ENCODE data around the gene HMGB2.

HMGB2 gene

DNA sequence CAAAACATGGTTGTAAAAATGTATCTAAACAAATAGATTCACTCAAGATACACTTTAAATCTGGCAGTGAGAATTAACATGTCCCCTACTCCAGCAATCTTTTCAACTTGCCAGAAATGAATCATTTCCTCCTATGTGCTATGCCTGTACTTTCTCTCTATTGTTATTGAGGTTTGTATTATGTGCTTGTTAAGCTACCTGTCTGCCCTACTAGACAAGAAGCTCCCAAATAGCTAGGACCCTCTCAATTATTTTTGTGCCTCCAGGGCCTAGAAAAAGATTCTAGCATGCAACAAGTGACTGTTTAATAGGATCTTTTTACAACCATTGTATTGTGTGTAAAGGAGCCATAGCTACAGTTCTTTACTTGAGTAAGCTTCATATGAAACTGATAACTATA, 33.1 kb upstream of the HMGB2 start:
- Histone ChIP-seq H3K27me3 (ENCODE audit: control insufficient read depth, insufficient read depth, low read length) (no peaks in the 10 kb centered on the region), H3K27ac (ENCODE audit: low read depth, low read length) (no peak overlapping the region), H3K36me3 (ENCODE audit: control insufficient read depth, insufficient read depth, low read length) (no peaks in the 10 kb centered on the region), H3K9me3 (ENCODE audit: control insufficient read depth, insufficient read depth, low read depth, low read length) (no peaks in the 10 kb centered on the region), H3K9ac (ENCODE audit: low read length) (no peak overlapping the region), H3K4me1 (ENCODE audit: control insufficient read depth, insufficient read depth, low read length) (no peaks in the 10 kb centered on the region), H3K4me3 (ENCODE audit: low read depth, low read length) (no peak overlapping the region)

DNA sequence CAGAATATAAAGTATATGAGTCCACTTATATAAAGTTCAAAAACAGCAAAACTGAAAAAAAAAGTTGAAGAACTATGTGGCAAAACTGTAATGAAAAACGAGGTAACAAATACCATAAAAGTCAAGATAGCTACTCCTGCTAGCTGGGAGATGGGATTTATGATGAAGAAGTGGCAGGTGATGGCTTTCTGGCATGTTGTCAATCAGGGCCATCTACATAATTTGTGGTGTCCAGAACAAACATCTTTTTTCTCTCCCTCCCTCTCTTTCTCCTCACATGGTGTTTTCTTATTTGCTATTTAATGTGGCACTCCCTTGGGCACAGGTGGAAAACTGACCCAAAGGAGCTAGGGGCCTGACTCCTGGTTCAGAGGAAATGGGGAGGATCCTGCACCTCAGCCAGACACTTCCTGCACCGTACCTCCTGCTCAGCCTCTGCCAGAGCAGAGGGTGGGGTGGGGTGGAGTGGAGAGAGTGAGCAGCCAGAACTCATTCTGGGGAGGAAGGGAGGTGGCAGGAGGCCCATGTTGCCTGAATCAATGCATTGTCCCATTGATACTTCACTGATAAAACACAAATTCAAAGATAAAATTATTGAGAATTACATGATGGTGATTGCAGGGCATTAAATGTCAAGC, 31.3 kb upstream of the HMGB2 start:
- H3K27ac ChIP-seq (ENCODE audit: low read depth, low read length): no peak overlapping the region
- no peaks in the 10 kb centered on the region for H3K36me3 ChIP-seq (ENCODE audit: control insufficient read depth, insufficient read depth, low read length)
- no peak overlapping the region for H3K9ac ChIP-seq (ENCODE audit: low read length)
- H3K4me3 ChIP-seq (ENCODE audit: low read depth, low read length): no peak overlapping the region
- no peaks in the 10 kb centered on the region for H3K27me3 ChIP-seq (ENCODE audit: control insufficient read depth, insufficient read depth, low read length)
- H3K4me1 ChIP-seq (ENCODE audit: control insufficient read depth, insufficient read depth, low read length): no peaks in the 10 kb centered on the region
- H3K9me3 ChIP-seq (ENCODE audit: control insufficient read depth, insufficient read depth, low read depth, low read length): no peaks in the 10 kb centered on the region

DNA sequence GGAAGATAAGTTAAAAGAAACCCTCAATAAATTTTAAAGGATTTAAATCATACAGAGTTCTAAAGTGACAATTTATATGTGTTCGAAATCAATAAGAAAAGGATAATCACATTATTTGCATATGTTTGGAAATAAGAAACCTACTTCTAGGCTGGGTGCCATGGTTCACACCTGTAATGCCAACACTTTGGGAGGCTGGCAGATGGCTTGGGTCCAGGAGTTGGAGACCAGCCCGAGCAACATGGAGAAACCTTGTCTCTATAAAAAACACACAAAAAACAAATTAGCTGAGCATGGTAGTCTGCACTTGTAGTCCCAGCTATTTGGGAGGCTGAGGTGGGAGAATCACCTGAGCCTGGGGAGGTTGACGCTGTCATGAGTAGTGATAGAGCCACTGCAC, 28.5 kb upstream of the HMGB2 start:
- Histone ChIP-seq H3K27me3 (ENCODE audit: control insufficient read depth, insufficient read depth, low read length) (no peaks in the 10 kb centered on the region), H3K36me3 (ENCODE audit: control insufficient read depth, insufficient read depth, low read length) (no peaks in the 10 kb centered on the region), H3K9me3 (ENCODE audit: control insufficient read depth, insufficient read depth, low read depth, low read length) (no peaks in the 10 kb centered on the region; the same call in 1 of the 2 replicates), H3K4me1 (ENCODE audit: control insufficient read depth, insufficient read depth, low read length) (no peaks in the 10 kb centered on the region), H3K9ac (ENCODE audit: low read length) (no peak overlapping the region), H3K27ac (ENCODE audit: low read depth, low read length) (no peak overlapping the region), H3K4me3 (ENCODE audit: low read depth, low read length) (no peak overlapping the region)

- Histone ChIP-seq H3K4me3 (ENCODE audit: low read depth, low read length) (no peak overlapping the region), H3K9ac (ENCODE audit: low read length) (no peak overlapping the region), H3K27me3 (ENCODE audit: control insufficient read depth, insufficient read depth, low read length) (no peaks in the 10 kb centered on the region), H3K27ac (ENCODE audit: low read depth, low read length) (no peak overlapping the region), H3K36me3 (ENCODE audit: control insufficient read depth, insufficient read depth, low read length) (no peaks in the 10 kb centered on the region), H3K9me3 (ENCODE audit: control insufficient read depth, insufficient read depth, low read depth, low read length) (no peaks in the 10 kb centered on the region; the same call in 1 of the 2 replicates), H3K4me1 (ENCODE audit: control insufficient read depth, insufficient read depth, low read length) (no peaks in the 10 kb centered on the region)
These were observed 26.5 kb upstream of the HMGB2 start for GRCh38 chr4:173360587-173361221.

GRCh38 chr4:173357939-173358338, 23.8 kb upstream of the HMGB2 start:
- no peak overlapping the region for H3K9ac ChIP-seq (ENCODE audit: low read length)
- H3K36me3 ChIP-seq (ENCODE audit: control insufficient read depth, insufficient read depth, low read length): no peaks in the 10 kb centered on the region
- H3K4me1 ChIP-seq (ENCODE audit: control insufficient read depth, insufficient read depth, low read length): no peaks in the 10 kb centered on the region
- no peak overlapping the region for H3K4me3 ChIP-seq (ENCODE audit: low read depth, low read length)
- H3K27ac ChIP-seq (ENCODE audit: low read depth, low read length): no peak overlapping the region
- H3K27me3 ChIP-seq (ENCODE audit: control insufficient read depth, insufficient read depth, low read length): no peaks in the 10 kb centered on the region
- no peaks in the 10 kb centered on the region; the same call in 1 of the 2 replicates for H3K9me3 ChIP-seq (ENCODE audit: control insufficient read depth, insufficient read depth, low read depth, low read length)

- Histone ChIP-seq H3K9ac (ENCODE audit: low read length) (no peak overlapping the region), H3K4me3 (ENCODE audit: low read depth, low read length) (no peak overlapping the region)
These were observed 13.3 kb upstream of the HMGB2 start for GRCh38 chr4:173347467-173347866.

DNA sequence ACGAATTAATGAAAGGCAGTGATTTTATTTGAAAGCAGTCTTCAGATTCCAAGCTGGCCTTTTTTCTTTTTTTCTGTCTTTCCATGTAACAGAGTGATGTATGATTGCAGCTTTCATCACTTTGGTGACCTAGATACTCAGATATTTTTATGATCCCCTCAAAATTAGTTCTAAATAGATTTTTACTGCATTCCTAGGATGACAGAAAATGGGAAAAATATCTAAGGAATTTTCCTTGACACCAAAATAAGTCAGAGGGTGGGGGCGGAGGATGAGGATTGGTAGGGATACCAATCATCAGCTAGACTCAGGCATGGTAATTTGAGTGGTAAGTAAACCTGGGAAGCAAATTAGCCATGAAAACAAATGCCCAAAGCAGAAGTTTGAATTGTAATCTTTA, 11.9 kb upstream of the HMGB2 start:
- Histone ChIP-seq H3K9ac (ENCODE audit: low read length) (no peak overlapping the region), H3K27me3 (ENCODE audit: control insufficient read depth, insufficient read depth, low read length) (no peaks in the 10 kb centered on the region), H3K36me3 (ENCODE audit: control insufficient read depth, insufficient read depth, low read length) (no peaks in the 10 kb centered on the region)

More at GRCh38 chr4:173347467-173347866, 13.3 kb upstream of the HMGB2 start:
- Histone ChIP-seq H3K27me3 (ENCODE audit: control insufficient read depth, insufficient read depth, low read length) (no peaks in the 10 kb centered on the region), H3K9me3 (ENCODE audit: control insufficient read depth, insufficient read depth, low read depth, low read length) (no peaks in the 10 kb centered on the region; the same call in 1 of the 2 replicates), H3K36me3 (ENCODE audit: control insufficient read depth, insufficient read depth, low read length) (no peaks in the 10 kb centered on the region), H3K27ac (ENCODE audit: low read depth, low read length) (no peak overlapping the region), H3K4me1 (ENCODE audit: control insufficient read depth, insufficient read depth, low read length) (peaks cover 13% of the 10 kb centered on the region)

GRCh38 chr4:173345648-173346047, 11.5 kb upstream of the HMGB2 start:
- H3K9me3 ChIP-seq (ENCODE audit: control insufficient read depth, insufficient read depth, low read depth, low read length): no peaks in the 10 kb centered on the region; the same call in 1 of the 2 replicates

More for the DNA sequence above, 11.9 kb upstream of the HMGB2 start:
- peaks cover 14% of the 10 kb centered on the region for H3K4me1 ChIP-seq (ENCODE audit: control insufficient read depth, insufficient read depth, low read length)
- H3K27ac ChIP-seq (ENCODE audit: low read depth, low read length): no peak overlapping the region
- no peaks in the 10 kb centered on the region; the same call in 1 of the 2 replicates for H3K9me3 ChIP-seq (ENCODE audit: control insufficient read depth, insufficient read depth, low read depth, low read length)
- no peak overlapping the region for H3K4me3 ChIP-seq (ENCODE audit: low read depth, low read length)

GRCh38 chr4:173343832-173344397, 9.8 kb upstream of the HMGB2 start:
- Histone ChIP-seq H3K27me3 (ENCODE audit: control insufficient read depth, insufficient read depth, low read length) (no peaks in the 10 kb centered on the region), H3K9me3 (ENCODE audit: control insufficient read depth, insufficient read depth, low read depth, low read length) (no peaks in the 10 kb centered on the region; the same call in 1 of the 2 replicates), H3K36me3 (ENCODE audit: control insufficient read depth, insufficient read depth, low read length) (no peaks in the 10 kb centered on the region), H3K27ac (ENCODE audit: low read depth, low read length) (no peak overlapping the region), H3K4me1 (ENCODE audit: control insufficient read depth, insufficient read depth, low read length) (peaks cover 19% of the 10 kb centered on the region), H3K9ac (ENCODE audit: low read length) (no peak overlapping the region), H3K4me3 (ENCODE audit: low read depth, low read length) (no peak overlapping the region)

More at GRCh38 chr4:173345648-173346047, 11.5 kb upstream of the HMGB2 start:
- Histone ChIP-seq H3K4me3 (ENCODE audit: low read depth, low read length) (no peak overlapping the region), H3K4me1 (ENCODE audit: control insufficient read depth, insufficient read depth, low read length) (peaks cover 18% of the 10 kb centered on the region), H3K27ac (ENCODE audit: low read depth, low read length) (no peak overlapping the region), H3K27me3 (ENCODE audit: control insufficient read depth, insufficient read depth, low read length) (no peaks in the 10 kb centered on the region), H3K36me3 (ENCODE audit: control insufficient read depth, insufficient read depth, low read length) (no peaks in the 10 kb centered on the region), H3K9ac (ENCODE audit: low read length) (no peak overlapping the region)

DNA sequence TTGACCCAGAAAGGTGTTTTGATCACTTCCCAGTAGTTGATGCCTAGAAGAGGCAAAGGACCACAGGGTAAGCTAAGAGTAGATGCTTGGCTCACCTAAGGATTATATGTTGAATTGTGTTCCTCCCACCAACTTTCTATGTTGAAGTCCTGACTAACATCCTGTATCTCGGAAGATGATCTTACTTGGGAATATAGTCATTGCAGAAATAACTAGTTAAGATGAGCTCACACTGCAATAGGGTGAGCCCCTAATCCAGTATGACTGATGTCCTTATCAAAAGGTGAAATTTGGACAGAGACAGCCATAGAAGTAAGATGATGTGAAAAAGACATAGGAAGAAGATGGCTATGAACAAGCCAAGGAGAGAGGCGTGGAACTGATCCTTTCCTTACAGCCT, 3.3 kb upstream of the HMGB2 start:
- Histone ChIP-seq H3K4me3 (ENCODE audit: low read depth, low read length) (no peak overlapping the region), H3K27me3 (ENCODE audit: control insufficient read depth, insufficient read depth, low read length) (no peaks in the 10 kb centered on the region), H3K27ac (ENCODE audit: low read depth, low read length) (no peak overlapping the region), H3K9me3 (ENCODE audit: control insufficient read depth, insufficient read depth, low read depth, low read length) (no peaks in the 10 kb centered on the region), H3K4me1 (ENCODE audit: control insufficient read depth, insufficient read depth, low read length) (peaks cover 19% of the 10 kb centered on the region; the same call in 1 of the 2 replicates), H3K36me3 (ENCODE audit: control insufficient read depth, insufficient read depth, low read length) (peaks cover 9% of the 10 kb centered on the region), H3K9ac (ENCODE audit: low read length) (no peak overlapping the region)

All from HUES6 (cell line).